Superior temporal gyrus (tissue), 1 donor: ENCODE results near the gene GPX5.
"Not testable (repeated sequence)": the region's sequence is repeated elsewhere in the genome, so short reads cannot be mapped to it uniquely, and the experiment has no call there.

ENCODE experiments used
- DNase-seq: peaks from one replicate; pipeline ENCODE4 v3.0.0-alpha.2; 2016; ENCODE audit errors: extremely low spot score

The GPX5 gene

GRCh38 chr6:28525496-28526039 is at the start of gene GPX5:
GPX5 (plus strand) TSS chr6:28525881; CDS start chr6:28526014, 133 bp downstream.
- DNase-seq: no peak

GRCh38 chr6:28478518-28478917 is 47.2 kb upstream of the GPX5 start:
- DNase-seq: no peak

GRCh38 chr6:28480253-28480932 is 45.3 kb upstream of the GPX5 start:
- no peak for DNase-seq

GRCh38 chr6:28485482-28485881 is 40.2 kb upstream of the GPX5 start:
- no peak for DNase-seq

- DNase-seq: no peak
Measured at GRCh38 chr6:28486533-28486932, 39.1 kb upstream of the GPX5 start.

- DNase-seq: no peak
Measured at GRCh38 chr6:28486988-28487742, 38.5 kb upstream of the GPX5 start.

GRCh38 chr6:28488916-28489365 is 36.7 kb upstream of the GPX5 start:
- DNase-seq: peak; percentile 71

- no peak for DNase-seq
Measured at GRCh38 chr6:28489366-28490204, 36.1 kb upstream of the GPX5 start.

GRCh38 chr6:28490205-28490890 is 35.3 kb upstream of the GPX5 start:
- no peak for DNase-seq

- no peak for DNase-seq
Measured at GRCh38 chr6:28491984-28492317, 33.7 kb upstream of the GPX5 start.

- no peak for DNase-seq
Measured at GRCh38 chr6:28496099-28496779, 29.4 kb upstream of the GPX5 start.

- DNase-seq: no peak
Measured at GRCh38 chr6:28497306-28497705, 28.4 kb upstream of the GPX5 start.

GRCh38 chr6:28497893-28498292 is 27.8 kb upstream of the GPX5 start:
- DNase-seq: no peak

GRCh38 chr6:28501259-28501658 is 24.4 kb upstream of the GPX5 start:
- no peak for DNase-seq

- DNase-seq: not testable (repeated sequence)
Measured at GRCh38 chr6:28502136-28502535, 23.5 kb upstream of the GPX5 start.

- DNase-seq: not testable (repeated sequence)
Measured at GRCh38 chr6:28502709-28503305, 22.9 kb upstream of the GPX5 start.

GRCh38 chr6:28505733-28506132 is 19.9 kb upstream of the GPX5 start:
- no peak for DNase-seq

- no peak for DNase-seq
Measured at GRCh38 chr6:28506807-28507475, 18.7 kb upstream of the GPX5 start.

GRCh38 chr6:28511628-28512300 is 13.9 kb upstream of the GPX5 start:
- DNase-seq: no peak
